CD4-positive, alpha-beta T cell treated with Interleukin-12 subunit alpha and Interleukin-12 subunit beta, for 1 hour (primary cell): ENCODE measurements around the gene SDK1.

ENCODE experiments used
- DNase-seq: peaks from one replicate; pipeline ENCODE4 v3.0.0-alpha.2; 2020

Gene SDK1

DNA sequence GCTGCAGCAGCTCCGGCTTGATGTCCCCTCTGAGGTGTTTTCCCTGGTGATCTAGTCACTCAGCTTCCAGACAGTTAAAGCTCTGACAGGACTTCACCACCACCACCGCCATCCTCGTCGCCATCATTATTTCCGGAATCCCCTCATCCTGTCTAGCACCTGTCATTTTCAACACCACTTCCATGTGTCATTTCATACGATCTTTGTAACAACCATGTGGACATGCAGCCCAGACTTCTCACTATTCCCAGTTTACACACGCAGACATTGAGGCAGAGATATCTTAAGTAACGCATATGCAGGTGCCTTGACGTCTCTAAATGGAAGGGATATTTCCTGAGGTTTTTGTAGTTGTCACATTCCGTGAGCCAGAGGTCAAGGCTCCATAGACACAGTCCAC, 850.5 kb downstream of the SDK1 start:
- DNase-seq: no peak

- no peak for DNase-seq
Measured at GRCh38 chr7:4151926-4152549, 851.0 kb downstream of the SDK1 start.

DNA sequence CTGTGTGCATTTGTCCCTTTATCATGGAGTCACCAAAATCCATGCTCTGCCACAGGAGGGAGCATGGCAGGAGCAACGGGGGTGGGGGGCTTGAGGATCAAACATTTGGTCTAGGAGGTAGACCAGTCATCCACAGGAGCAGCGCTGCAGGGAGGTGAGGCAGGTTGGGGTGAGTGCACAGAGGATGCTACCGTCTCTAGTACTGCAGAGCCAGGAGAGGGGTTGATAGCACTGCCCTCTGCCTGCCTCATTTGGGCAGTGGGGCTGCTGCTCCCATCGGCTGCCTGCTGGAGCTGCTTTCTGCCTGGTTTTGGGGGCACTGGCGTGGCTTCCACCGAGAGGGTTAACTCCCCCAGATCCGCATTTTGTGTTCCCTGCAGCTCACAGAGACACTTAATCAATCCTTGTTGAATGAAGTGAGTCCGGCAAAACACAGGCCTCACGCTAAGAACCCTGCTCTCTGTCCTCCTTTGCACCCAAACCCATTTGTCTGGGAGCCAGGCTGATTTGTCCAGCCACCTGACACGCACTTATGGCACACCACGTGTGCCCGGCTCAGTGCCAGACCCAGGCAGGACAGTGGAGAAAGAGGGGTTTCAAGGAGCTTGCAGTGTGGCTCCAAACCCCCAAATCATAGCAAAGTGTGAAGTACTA, 854.0 kb downstream of the SDK1 start:
- no peak for DNase-seq

DNA sequence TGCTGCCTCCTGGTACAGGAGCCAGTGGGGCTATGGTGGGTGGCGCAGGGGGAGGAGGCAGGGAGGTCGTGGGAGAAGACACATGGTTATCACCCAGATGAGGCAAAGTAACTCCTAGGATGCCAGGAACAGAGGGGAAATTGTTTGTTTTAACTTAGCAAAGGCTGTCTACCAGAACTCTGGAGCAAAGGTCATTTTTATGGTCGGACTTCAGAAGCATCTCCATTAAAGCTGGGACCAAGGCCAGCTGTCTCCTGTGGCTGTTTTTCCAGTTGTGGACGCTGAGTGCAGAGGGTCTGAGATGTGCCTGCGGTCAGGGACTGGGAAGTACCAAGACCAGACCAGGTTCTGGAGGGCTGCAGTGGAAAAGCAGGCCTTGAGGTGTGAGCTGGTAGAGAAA, 855.1 kb downstream of the SDK1 start:
- no peak for DNase-seq

DNA sequence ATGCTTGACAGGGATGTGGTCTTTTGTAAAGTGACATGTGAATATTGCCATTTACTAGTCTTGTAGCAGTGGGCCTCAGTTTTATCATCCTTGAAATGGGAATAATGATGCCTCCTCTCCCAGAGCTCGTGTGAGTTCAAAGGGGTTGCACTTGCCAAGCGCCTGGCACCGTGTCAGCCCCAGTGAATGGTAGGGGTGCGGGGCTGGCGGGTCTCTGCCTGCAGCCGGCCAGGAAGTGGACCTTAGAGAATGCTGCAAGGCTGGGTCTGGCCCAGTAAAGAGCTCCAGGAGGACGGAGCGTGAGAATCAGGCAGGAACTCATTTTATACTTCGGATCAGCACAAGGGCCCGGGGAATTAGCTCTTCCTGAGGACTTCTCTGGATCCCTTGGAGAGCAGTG, 856.6 kb downstream of the SDK1 start:
- no peak for DNase-seq

- no peak for DNase-seq
Measured at GRCh38 chr7:4158441-4159153, 857.5 kb downstream of the SDK1 start.

DNA sequence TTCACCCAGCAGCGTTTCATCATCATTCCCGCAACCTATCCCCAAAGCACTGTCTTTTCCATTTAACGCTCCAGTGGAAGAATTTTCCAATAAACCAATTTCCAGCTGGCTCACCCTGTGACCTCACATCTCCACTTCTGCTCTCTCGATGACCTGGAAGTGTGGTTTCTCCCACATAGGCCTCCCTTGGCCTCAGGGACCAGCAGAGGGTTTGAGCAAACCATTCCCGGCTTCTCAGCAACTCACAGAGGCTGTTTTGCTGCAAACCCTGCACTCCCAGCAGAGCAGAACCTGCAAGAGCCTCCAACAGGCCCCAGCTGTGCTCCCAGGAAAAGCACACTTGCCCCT, 858.1 kb downstream of the SDK1 start:
- no peak for DNase-seq

GRCh38 chr7:4159761-4160554, 858.9 kb downstream of the SDK1 start:
- no peak for DNase-seq

- DNase-seq: no peak
Measured at GRCh38 chr7:4162884-4163564, 862.0 kb downstream of the SDK1 start.

GRCh38 chr7:4163565-4164203, 862.6 kb downstream of the SDK1 start:
- DNase-seq: no peak

- DNase-seq: no peak
Measured at GRCh38 chr7:4164556-4164955, 863.5 kb downstream of the SDK1 start.

- no peak for DNase-seq
Measured at GRCh38 chr7:4166340-4166739, 865.3 kb downstream of the SDK1 start.

DNA sequence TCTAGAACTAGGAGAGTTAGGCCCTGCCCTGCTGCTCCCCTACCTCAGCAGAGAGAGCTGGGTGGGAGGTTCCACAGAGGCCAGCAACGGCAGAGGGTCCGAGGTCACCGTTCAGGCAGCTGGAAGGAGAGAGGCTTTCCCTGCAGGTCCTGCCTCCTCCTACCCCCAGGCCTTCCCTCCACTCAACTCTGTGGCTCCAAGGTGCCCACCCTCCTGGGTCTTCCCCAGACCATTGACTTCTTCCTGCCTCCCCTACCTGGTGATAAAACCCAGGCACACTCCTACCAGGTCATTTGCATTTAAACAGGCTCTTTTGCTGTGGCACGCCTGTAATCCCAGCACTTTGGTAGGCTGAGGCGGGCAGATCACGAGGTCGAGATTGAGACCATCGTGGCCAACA, 865.8 kb downstream of the SDK1 start:
- DNase-seq: no peak

- DNase-seq: no peak
Measured at GRCh38 chr7:4167385-4167910, 866.4 kb downstream of the SDK1 start.

- DNase-seq: no peak
Measured at GRCh38 chr7:4168041-4168440, 867.0 kb downstream of the SDK1 start.

- DNase-seq: no peak
Measured at GRCh38 chr7:4168541-4168940, 867.5 kb downstream of the SDK1 start.

DNA sequence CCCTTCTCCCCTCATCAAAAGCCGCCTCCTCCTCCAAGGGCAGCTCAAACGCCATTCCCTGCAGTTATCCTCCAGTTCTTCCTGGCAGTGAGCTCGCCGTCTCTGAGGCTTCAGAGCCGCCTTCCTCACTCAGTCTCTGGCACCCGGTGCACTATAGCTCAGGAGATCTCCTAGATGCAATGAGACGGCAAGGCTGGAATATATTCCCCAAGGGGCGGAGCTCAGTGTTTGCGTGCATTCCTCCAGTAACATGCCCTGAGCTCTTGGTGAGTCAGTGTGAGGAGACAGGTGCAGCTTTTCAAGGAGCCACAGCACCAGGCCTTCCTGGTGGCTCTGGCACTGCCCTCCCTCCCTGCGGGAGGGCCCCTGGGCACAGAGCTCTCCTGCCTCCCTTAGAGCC, 868.4 kb downstream of the SDK1 start:
- no peak for DNase-seq

DNA sequence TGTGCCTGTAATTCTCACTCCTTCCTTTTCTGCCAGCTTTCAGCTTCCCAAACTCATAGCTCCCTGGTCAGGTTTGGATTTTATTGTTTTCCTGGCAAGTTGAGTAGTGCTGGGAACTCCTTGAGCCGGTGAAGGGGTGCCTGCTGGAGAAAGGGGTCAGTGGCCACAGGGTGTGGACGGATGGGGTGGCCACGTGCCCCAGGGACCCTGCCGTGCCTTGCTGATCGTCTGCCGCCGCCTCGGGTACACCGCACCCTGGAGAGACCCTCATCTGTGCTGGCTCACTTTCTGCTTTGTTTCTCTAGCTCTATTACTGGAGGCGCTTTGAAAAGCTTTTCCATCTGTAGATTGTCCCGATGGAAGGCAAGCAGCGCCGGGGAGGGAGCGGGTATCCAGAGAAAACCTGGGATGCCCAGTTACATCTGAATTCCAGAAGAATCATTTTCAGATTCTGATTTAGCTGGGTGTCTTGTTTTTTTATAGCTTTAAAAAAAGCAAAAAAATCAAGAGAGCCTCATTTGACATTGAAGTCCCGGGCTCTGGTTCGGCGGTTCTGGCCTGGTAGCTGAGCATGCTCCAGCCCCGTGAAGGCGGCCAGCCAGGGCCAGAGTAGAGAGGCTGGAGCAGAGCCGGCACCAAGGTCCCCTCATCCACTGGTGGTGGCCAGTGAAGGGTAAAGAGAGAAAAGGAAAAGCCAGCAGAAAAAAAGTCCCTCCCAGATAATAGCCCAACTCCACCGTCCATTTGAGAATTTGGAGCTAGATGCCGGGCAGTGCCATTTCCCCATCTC, 870.1 kb downstream of the SDK1 start:
- no peak for DNase-seq

- DNase-seq: no peak
Measured at GRCh38 chr7:4172883-4173282, 871.8 kb downstream of the SDK1 start.

DNA sequence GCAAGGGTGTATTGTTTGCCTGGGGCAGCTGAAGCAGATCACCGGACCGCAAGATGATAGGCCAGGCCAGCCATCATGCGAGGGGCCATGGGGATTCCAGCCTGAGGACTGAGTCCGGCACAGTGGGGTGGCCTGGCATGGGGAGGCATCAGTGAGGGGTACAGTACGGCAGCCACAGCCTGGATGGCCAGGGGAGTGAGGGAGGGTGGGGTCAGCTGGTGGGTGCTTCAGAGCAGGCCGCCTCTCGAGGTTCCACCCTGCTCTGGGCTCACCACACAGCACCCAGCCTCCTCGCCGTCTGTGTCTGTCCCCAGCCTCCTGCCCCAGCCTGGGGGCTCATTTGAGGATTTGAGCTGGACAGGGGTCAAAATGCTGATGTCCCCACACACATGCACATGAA, 872.6 kb downstream of the SDK1 start:
- DNase-seq: no peak

- no peak for DNase-seq
Measured at GRCh38 chr7:4174016-4174415, 873.0 kb downstream of the SDK1 start.

- no peak for DNase-seq
Measured at GRCh38 chr7:4174451-4174850, 873.4 kb downstream of the SDK1 start.
